SJSA1 (cell line): ENCODE measurements around the gene MIEN1. TPM values are rescaled to one million over a fixed set of nuclear protein-coding genes. Genes with fewer than 3 reads are reported as not detected.
"Not testable (repeated sequence)": the region's sequence is repeated elsewhere in the genome, so short reads cannot be mapped to it uniquely, and the experiment has no call there.

Experiments used
- DNase-seq, 2 experiments: peaks; one replicate each; pipeline ENCODE4 v3.0.0-alpha.2; 2015 to 2020; ENCODE audit warnings: low spot score in 2 of 2, low read depth in 1 of 2
- H3K27ac ChIP-seq: fragments of 250-450 bp; sonication (Bioruptor Pico); 2 replicates; pipeline ENCODE4 v1.5.1; 2020; ENCODE audit warnings: mild to moderate bottlenecking, moderate library complexity
- H3K27me3 ChIP-seq: fragments of 250-450 bp; sonication (Bioruptor Pico); replicated peaks from 2 replicates; pipeline ENCODE4 v1.5.1; 2020; ENCODE audit warnings: mild to moderate bottlenecking, moderate library complexity
- H3K36me3 ChIP-seq: fragments of 250-450 bp; sonication (Bioruptor Pico); 2 replicates; pipeline ENCODE4 v1.5.1; 2020; ENCODE audit warnings: mild to moderate bottlenecking
- H3K4me1 ChIP-seq: fragments of 250-450 bp; sonication (Bioruptor Pico); replicated peaks from 2 replicates; pipeline ENCODE4 v1.6.1; 2021; ENCODE audit warnings: mild to moderate bottlenecking
- H3K4me3 ChIP-seq: fragments of 250-450 bp; sonication (Bioruptor Pico); 2 replicates; pipeline ENCODE4 v1.5.1; 2020; ENCODE audit warnings: mild to moderate bottlenecking
- H3K9me3 ChIP-seq: fragments of 250-450 bp; sonication (Bioruptor Pico); replicated peaks from 2 replicates; pipeline ENCODE4 v1.5.1; 2020; ENCODE audit warnings: mild to moderate bottlenecking
- total RNA-seq: library from RNA; depleted of rRNA; stranded (reverse); fragments of >200 nt; shearing (Covaris generic); gene quantifications from 2 replicates; pipeline ENCODE4 v1.2.3, GENCODE V29; 2014

MIEN1 gene
- total RNA-seq, 1 experiment from 2014 or later: 53.3 TPM

DNA sequence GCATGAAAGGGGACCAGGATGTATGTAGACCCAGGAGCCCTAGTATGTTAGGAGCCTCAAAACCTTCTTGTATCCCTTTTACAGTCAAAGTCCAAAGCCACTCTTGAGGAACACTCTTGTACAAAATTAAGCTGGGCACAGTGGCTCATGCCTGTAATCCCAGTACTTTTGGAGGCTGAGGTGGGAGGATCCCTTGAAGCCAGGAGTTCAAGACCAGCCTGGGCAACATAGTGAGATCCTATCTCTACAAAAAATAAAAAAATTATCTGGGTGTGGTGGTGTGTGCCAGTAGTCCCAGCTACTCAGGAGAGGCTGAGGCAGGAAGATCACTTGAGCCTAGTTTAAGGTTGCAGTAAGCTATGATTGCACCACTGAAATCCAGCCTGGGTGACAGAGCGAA, 4.4 kb downstream of the MIEN1 start:
- H3K9me3 ChIP-seq, H3K27ac ChIP-seq, DNase-seq, H3K4me1 ChIP-seq, H3K4me3 ChIP-seq, H3K27me3 ChIP-seq: not testable (repeated sequence)
- H3K36me3 ChIP-seq: peaks cover 55% of the 10 kb centered on the region

DNA sequence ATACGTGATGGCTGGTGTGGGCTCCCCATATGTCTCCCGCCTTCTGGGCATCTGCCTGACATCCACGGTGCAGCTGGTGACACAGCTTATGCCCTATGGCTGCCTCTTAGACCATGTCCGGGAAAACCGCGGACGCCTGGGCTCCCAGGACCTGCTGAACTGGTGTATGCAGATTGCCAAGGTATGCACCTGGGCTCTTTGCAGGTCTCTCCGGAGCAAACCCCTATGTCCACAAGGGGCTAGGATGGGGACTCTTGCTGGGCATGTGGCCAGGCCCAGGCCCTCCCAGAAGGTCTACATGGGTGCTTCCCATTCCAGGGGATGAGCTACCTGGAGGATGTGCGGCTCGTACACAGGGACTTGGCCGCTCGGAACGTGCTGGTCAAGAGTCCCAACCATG, 5.6 kb downstream of the MIEN1 start:
- Histone ChIP-seq H3K36me3 (peaks cover 51% of the 10 kb centered on the region), H3K27ac (no peak overlapping the region)

DNA sequence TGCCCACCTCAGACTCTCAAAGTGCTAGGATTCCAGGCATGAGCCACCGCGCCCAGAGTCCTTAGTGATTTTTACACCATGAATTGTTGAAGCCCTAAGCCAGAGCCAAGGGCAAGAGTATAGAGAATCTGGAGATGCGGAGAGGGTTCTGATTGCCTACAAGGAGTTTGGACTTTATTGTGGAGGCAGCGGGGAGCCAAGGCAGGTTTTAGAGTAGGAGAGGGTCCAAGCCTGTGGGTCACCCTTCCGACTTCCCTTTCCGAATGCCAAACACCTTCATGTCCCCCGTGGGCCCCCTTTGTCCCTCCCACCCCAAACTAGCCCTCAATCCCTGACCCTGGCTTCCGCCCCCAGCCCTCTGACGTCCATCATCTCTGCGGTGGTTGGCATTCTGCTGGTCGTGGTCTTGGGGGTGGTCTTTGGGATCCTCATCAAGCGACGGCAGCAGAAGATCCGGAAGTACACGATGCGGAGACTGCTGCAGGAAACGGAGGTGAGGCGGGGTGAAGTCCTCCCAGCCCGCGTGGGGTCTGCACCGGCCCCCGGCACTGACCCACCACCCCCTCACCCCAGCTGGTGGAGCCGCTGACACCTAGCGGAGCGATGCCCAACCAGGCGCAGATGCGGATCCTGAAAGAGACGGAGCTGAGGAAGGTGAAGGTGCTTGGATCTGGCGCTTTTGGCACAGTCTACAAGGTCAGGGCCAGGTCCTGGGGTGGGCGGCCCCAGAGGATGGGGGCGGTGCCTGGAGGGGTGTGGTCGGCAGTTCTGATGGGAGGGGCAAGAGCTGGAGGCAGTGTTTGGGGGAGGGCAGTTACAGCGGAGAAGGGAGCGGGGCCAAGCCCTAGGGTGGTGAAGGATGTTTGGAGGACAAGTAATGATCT, 7.1 kb downstream of the MIEN1 start:
- Histone ChIP-seq H3K36me3 (peaks cover 44% of the 10 kb centered on the region), H3K27me3 (no peaks in the 10 kb centered on the region), H3K4me1 (no peaks in the 10 kb centered on the region), H3K27ac (no peak overlapping the region), H3K4me3 (no peak overlapping the region), H3K9me3 (no peaks in the 10 kb centered on the region)
- no peak for DNase-seq

More for the DNA sequence above, 5.6 kb downstream of the MIEN1 start:
- Histone ChIP-seq H3K9me3 (no peaks in the 10 kb centered on the region), H3K27me3 (no peaks in the 10 kb centered on the region), H3K4me1 (peaks cover 6% of the 10 kb centered on the region), H3K4me3 (no peak overlapping the region)
- no peak for DNase-seq

DNA sequence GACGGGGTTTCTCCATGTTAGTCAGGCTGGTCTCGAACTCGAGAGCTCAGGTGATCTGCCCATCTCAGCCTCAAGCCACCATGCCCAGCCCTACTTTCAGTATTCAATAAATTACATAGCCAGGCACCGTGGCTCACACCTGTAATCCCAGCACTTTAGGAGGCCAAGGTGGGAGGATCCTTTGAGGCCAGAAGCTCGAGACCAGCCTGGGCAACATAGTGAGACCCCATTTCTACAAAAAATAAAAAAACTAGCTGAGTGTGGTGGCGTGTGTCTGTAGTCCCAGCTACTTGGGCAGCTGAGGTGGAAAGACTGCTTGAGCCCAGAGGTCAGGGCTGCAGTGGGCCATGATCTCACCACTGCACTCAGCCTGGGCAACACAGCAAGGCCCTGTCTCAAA, 8.2 kb downstream of the MIEN1 start:
- Histone ChIP-seq H3K4me1 (no peaks in the 10 kb centered on the region), H3K36me3 (peaks cover 36% of the 10 kb centered on the region), H3K27ac (no peak overlapping the region), H3K9me3 (no peaks in the 10 kb centered on the region), H3K4me3 (no peak overlapping the region), H3K27me3 (no peaks in the 10 kb centered on the region)
- no peak for DNase-seq

DNA sequence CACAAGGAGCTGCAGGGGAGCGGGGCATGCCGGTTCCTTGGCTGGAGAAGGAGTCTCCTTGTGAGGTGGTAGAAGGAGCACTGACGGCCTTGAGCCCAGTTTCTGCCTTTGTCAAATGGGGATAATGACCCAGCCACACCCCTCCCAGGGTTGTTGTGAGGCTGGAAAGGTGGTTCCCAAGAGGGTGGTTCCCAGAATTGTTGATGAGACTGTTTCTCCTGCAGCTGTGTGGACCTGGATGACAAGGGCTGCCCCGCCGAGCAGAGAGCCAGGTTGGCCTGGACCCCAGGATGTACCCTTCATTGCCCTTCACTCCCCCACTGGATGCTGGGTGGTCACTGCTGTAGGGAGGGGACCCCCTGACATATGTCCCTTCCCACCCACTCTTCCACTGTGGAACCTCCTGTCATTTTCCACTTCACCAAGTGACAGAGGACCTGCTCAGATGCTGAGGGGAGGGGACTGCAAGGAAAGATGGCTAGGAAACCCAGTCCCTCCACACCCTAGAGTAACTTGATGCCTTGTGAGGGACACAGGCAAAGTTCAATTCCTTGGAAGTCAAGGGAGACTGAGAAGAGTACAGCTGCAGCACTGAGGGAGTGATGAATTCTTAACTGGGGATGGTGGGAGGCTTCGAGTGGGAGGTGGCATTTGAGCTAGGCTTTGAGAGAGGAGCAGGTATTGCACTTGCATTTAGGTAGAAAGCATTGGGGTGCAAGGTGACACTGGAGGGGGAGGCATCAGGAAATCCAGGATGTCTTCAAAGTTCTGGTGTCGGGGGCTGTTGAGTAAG, 10.6 kb downstream of the MIEN1 start:
- Histone ChIP-seq H3K4me3 (no peak overlapping the region), H3K9me3 (no peaks in the 10 kb centered on the region), H3K4me1 (no peaks in the 10 kb centered on the region), H3K36me3 (peaks cover 39% of the 10 kb centered on the region), H3K27me3 (no peaks in the 10 kb centered on the region), H3K27ac (no peak overlapping the region)
- DNase-seq: no peak

DNA sequence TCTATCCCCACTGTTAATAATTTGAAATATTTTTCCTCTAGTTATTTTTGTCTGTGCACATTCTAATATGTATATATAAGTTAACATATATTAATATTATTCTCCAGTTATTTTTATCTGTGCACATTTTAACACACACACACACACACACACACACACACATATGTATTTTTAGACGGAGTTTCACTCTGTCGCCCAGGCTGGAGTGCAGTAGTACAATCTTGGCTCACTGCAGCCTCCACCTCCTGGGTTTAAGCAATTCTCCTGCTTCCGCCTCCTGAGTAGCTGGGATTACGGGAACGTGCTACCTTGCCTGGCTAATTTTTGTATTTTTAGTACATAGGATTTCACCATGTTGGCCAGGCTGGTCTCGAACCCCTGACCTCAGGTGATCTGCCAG, 12.7 kb downstream of the MIEN1 start:
- no peak overlapping the region for H3K4me3 ChIP-seq
- no peaks in the 10 kb centered on the region for H3K9me3 ChIP-seq
- H3K27me3 ChIP-seq: no peaks in the 10 kb centered on the region
- no peak overlapping the region for H3K27ac ChIP-seq
- DNase-seq: no peak
- H3K36me3 ChIP-seq: peaks cover 30% of the 10 kb centered on the region
- H3K4me1 ChIP-seq: no peaks in the 10 kb centered on the region

DNA sequence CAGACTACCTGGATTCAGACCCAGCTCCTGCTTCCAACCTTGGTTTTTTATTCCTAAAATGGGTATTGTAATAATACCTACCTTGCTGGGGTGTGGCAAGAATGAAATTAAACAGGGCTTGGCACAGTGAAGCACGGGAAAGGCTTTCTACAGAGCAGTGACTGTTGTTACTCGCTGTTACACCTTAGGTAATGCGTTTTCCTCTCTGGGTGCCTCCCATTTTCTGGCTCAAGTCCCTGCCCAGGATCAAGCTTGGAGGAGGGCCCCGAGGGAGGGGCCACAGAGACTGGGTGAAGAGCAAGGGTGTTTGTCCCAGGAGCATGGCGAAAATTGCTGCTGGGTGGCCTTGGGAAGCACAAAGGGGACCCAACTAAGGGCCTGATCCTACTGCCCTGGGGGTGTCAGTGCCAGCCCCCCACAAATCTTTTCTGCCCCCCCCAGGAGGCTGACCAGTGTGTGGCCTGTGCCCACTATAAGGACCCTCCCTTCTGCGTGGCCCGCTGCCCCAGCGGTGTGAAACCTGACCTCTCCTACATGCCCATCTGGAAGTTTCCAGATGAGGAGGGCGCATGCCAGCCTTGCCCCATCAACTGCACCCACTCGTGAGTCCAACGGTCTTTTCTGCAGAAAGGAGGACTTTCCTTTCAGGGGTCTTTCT, 13.3 kb downstream of the MIEN1 start:
- no peaks in the 10 kb centered on the region for H3K9me3 ChIP-seq
- H3K27ac ChIP-seq: no peak overlapping the region
- H3K36me3 ChIP-seq: peaks cover 34% of the 10 kb centered on the region
- no peaks in the 10 kb centered on the region for H3K27me3 ChIP-seq
- H3K4me1 ChIP-seq: no peaks in the 10 kb centered on the region
- no peak overlapping the region for H3K4me3 ChIP-seq
- DNase-seq: no peak

DNA sequence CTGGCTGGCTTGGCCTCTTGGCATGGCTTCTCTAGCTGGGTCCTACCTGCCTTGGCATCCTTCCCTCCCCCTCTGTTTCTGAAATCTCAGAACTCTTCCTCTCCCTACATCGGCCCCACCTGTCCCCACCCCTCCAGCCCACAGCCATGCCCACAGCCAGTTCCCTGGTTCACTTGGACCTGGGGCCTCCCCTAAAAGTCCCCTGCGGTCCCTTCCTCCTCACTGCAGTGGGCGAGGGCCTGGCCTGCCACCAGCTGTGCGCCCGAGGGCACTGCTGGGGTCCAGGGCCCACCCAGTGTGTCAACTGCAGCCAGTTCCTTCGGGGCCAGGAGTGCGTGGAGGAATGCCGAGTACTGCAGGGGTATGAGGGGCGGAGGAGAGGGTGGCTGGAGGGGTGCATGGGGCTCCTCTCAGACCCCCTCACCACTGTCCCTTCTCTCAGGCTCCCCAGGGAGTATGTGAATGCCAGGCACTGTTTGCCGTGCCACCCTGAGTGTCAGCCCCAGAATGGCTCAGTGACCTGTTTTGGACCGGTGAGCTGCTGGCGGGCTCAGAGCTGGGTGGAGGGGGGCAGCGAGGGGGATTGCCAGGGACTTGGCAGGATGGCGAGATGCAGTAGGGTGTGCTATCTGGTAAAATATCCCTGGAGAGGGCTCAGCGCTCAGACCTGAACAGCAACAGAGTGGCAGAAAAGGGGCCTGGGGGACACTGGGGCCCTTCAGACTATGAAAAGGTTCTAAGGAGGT, 14.1 kb downstream of the MIEN1 start:
- Histone ChIP-seq H3K36me3 (peaks cover 40% of the 10 kb centered on the region), H3K4me1 (no peaks in the 10 kb centered on the region), H3K27me3 (no peaks in the 10 kb centered on the region), H3K27ac (no peak overlapping the region), H3K4me3 (no peak overlapping the region), H3K9me3 (no peaks in the 10 kb centered on the region)
- no peak for DNase-seq

DNA sequence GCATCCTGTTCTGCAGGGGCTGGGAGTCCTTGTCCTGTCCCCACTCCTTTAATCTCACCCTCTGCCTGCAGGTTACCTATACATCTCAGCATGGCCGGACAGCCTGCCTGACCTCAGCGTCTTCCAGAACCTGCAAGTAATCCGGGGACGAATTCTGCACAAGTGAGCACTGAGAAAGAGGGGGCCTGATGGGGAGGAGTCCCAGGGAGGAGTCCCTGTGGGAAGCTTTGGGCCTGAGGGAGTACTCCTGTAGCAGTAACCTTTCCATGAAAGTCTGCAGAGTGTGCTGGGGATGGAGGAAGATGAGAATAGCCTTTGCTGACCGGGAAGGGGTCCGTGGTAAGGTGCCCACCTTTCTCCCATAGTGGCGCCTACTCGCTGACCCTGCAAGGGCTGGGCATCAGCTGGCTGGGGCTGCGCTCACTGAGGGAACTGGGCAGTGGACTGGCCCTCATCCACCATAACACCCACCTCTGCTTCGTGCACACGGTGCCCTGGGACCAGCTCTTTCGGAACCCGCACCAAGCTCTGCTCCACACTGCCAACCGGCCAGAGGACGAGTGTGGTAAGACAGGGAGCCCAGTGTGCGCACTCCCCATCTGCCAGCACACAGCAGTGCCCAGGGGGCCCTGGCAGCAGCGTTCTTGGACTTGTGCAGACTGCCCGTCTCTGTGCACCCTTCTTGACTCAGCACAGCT, 14.8 kb downstream of the MIEN1 start:
- no peaks in the 10 kb centered on the region for H3K4me1 ChIP-seq
- no peaks in the 10 kb centered on the region for H3K9me3 ChIP-seq
- peaks cover 44% of the 10 kb centered on the region for H3K36me3 ChIP-seq
- no peaks in the 10 kb centered on the region for H3K27me3 ChIP-seq
- no peak for DNase-seq
- no peak overlapping the region for H3K27ac ChIP-seq
- no peak overlapping the region for H3K4me3 ChIP-seq

DNA sequence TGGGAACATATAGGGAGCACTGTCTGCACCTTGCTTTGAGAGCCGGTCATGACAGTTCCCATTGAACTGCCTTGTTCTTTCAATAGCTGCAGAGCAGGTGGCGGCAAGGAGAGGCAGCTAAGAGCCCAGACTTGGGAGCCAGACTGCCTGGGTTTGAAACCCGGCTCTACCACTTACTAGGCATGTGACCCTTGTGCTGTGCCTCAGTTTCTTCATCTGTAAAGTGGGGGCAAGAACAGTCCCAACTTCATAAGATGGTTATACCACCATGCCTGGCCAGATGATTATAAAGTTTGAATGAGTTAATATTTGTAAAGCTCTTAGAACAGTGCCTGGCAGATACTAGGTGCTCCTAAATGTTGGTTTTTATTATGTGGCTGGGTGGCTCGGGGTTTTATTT, 16.1 kb downstream of the MIEN1 start:
- Histone ChIP-seq H3K9me3 (no peaks in the 10 kb centered on the region), H3K4me3 (no peak overlapping the region), H3K27ac (no peak overlapping the region), H3K4me1 (no peaks in the 10 kb centered on the region), H3K27me3 (no peaks in the 10 kb centered on the region), H3K36me3 (peaks cover 54% of the 10 kb centered on the region)
- no peak for DNase-seq

DNA sequence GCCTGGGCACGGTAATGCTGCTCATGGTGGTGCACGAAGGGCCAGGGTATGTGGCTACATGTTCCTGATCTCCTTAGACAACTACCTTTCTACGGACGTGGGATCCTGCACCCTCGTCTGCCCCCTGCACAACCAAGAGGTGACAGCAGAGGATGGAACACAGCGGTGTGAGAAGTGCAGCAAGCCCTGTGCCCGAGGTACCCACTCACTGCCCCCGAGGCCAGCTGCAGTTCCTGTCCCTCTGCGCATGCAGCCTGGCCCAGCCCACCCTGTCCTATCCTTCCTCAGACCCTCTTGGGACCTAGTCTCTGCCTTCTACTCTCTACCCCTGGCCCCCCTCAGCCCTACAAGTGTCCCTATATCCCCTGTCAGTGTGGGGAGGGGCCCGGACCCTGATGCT, 18.5 kb downstream of the MIEN1 start:
- no peaks in the 10 kb centered on the region for H3K9me3 ChIP-seq
- no peaks in the 10 kb centered on the region for H3K4me1 ChIP-seq
- no peaks in the 10 kb centered on the region for H3K27me3 ChIP-seq
- no peak for DNase-seq
- H3K36me3 ChIP-seq: peaks cover 73% of the 10 kb centered on the region
- H3K4me3 ChIP-seq: no peak overlapping the region
- no peak overlapping the region for H3K27ac ChIP-seq

DNA sequence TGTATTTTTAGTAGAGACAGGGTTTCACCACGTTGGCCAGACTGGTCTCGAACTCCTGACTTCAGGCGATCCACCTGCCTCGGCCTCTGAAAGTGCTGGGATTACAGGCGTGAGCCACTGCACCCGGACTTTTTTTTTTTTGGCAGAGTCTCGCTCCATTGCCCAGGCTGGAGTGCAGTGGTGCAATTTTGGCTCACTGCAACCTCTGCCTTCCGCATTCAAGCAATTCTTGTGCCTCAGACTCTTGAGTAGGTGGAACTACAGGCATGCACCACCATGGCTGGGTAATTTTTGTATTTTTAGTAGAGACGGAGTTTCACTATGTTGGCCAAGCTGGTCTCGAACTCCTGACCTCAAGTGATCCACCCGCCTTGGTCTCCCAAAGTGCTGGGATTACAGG, 19.3 kb downstream of the MIEN1 start:
- H3K9me3 ChIP-seq, DNase-seq, H3K27ac ChIP-seq, H3K4me1 ChIP-seq, H3K4me3 ChIP-seq, H3K27me3 ChIP-seq: not testable (repeated sequence)
- peaks cover 66% of the 10 kb centered on the region for H3K36me3 ChIP-seq
